ENCODE data around the gene DHDDS.

The DHDDS gene

DNA sequence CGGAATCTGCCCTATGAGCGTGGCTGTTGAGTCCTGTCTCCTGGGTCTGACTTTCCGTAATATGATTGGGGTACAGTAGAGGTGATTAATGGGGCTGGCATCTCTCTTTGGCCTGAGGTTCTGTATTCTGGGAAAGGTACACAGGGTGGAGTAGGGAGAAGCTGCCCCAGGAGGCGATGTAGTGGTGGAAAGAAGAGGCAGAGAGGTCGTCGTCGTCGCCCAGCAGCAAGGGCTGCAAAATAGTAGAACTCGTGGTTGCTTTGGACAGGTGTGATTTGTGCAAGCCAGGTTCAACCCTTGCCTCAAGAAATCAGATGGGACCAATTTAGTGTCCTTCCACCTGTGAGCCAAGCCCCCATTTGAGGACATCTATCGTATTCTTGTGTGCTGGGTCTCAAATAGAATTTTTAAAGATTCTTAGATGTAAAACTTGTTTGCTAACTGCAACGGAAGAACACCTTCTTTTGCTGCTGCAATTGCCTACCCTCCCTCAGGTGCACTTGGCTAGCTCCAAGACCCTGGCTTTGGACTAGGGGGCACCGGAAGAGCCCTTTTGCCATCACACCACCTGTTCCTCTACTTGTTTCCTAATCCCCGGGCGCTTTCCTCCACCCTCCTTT is 38.9 kb downstream of the DHDDS start (continued):
- TF ChIP-seq, protein P1, sequence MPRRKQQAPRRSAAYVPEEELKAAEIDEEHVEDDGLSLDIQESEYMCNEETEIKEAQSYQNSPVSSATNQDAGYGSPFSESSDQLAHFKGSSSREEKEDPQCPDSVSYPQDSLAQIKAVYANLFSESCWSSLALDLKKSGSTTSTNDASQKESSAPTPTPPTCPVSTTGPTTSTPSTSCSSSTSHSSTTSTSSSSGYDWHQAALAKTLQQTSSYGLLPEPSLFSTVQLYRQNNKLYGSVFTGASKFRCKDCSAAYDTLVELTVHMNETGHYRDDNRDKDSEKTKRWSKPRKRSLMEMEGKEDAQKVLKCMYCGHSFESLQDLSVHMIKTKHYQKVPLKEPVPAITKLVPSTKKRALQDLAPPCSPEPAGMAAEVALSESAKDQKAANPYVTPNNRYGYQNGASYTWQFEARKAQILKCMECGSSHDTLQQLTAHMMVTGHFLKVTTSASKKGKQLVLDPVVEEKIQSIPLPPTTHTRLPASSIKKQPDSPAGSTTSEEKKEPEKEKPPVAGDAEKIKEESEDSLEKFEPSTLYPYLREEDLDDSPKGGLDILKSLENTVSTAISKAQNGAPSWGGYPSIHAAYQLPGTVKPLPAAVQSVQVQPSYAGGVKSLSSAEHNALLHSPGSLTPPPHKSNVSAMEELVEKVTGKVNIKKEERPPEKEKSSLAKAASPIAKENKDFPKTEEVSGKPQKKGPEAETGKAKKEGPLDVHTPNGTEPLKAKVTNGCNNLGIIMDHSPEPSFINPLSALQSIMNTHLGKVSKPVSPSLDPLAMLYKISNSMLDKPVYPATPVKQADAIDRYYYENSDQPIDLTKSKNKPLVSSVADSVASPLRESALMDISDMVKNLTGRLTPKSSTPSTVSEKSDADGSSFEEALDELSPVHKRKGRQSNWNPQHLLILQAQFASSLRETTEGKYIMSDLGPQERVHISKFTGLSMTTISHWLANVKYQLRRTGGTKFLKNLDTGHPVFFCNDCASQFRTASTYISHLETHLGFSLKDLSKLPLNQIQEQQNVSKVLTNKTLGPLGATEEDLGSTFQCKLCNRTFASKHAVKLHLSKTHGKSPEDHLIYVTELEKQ (tag by site-specific recombination; IDR thresholded peaks at IDR 0.05; ENCODE audit: borderline replicate concordance) = 0 out of 2 replicates have a peak, but pooled peaks have one; percentile 3
- TF ChIP-seq ZNF274 (IDR thresholded peaks at IDR 0.05; ENCODE audit: low read length) (no peak), ZNF274 (tag by site-specific recombination; IDR thresholded peaks at IDR 0.05; ENCODE audit: borderline replicate concordance) (no peak), ZBTB8A (tag by site-specific recombination; IDR thresholded peaks at IDR 0.05) (no peak; the same call in 1 of the 2 replicates), ZNF624 (tag by site-specific recombination; IDR thresholded peaks at IDR 0.05) (no peak), KLF7 (tag by site-specific recombination; IDR thresholded peaks at IDR 0.05; ENCODE audit: borderline replicate concordance) (no peak), ZNF843 (tag by site-specific recombination; IDR thresholded peaks at IDR 0.05) (no peak), FEZF1 (tag by site-specific recombination; IDR thresholded peaks at IDR 0.05) (no peak), ZNF660 (tag by site-specific recombination; IDR thresholded peaks at IDR 0.05) (no peak), ZNF555 (tag by site-specific recombination; conservative IDR thresholded peaks at IDR 0.05) (no peak), SCRT1 (tag by site-specific recombination; IDR thresholded peaks at IDR 0.05; ENCODE audit: borderline replicate concordance) (peak; percentile 68; the same call in 1 of the 2 replicates), ZFP69B (tag by site-specific recombination; IDR thresholded peaks at IDR 0.05) (no peak), ZNF394 (tag by site-specific recombination; IDR thresholded peaks at IDR 0.05; ENCODE audit: borderline replicate concordance) (peak; percentile 44; the same call in 1 of the 2 replicates), ZNF23 (tag by site-specific recombination; IDR thresholded peaks at IDR 0.05; ENCODE audit: borderline replicate concordance) (no peak), ZEB2 (tag by site-specific recombination; IDR thresholded peaks at IDR 0.05) (0 out of 2 replicates have a peak, but pooled peaks have one; percentile 15), ZNF138 (tag by site-specific recombination; IDR thresholded peaks at IDR 0.05; ENCODE audit: borderline replicate concordance) (no peak), BCL11A (tag by site-specific recombination; IDR thresholded peaks at IDR 0.05; ENCODE audit: low read depth) (0 out of 2 replicates have a peak, but pooled peaks have one; percentile 42), ZNF423 (tag by site-specific recombination; IDR thresholded peaks at IDR 0.05) (no peak), ZNF473 (tag by site-specific recombination; IDR thresholded peaks at IDR 0.05) (no peak), ZNF416 (tag by site-specific recombination; IDR thresholded peaks at IDR 0.05) (no peak), ZNF529 (tag by site-specific recombination; IDR thresholded peaks at IDR 0.05; ENCODE audit: insufficient replicate concordance) (no peak)
- TF ChIP-seq, protein P2, sequence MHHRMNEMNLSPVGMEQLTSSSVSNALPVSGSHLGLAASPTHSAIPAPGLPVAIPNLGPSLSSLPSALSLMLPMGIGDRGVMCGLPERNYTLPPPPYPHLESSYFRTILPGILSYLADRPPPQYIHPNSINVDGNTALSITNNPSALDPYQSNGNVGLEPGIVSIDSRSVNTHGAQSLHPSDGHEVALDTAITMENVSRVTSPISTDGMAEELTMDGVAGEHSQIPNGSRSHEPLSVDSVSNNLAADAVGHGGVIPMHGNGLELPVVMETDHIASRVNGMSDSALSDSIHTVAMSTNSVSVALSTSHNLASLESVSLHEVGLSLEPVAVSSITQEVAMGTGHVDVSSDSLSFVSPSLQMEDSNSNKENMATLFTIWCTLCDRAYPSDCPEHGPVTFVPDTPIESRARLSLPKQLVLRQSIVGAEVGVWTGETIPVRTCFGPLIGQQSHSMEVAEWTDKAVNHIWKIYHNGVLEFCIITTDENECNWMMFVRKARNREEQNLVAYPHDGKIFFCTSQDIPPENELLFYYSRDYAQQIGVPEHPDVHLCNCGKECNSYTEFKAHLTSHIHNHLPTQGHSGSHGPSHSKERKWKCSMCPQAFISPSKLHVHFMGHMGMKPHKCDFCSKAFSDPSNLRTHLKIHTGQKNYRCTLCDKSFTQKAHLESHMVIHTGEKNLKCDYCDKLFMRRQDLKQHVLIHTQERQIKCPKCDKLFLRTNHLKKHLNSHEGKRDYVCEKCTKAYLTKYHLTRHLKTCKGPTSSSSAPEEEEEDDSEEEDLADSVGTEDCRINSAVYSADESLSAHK (tag by site-specific recombination; IDR thresholded peaks at IDR 0.05) = no peak
- TF ChIP-seq, protein P3, sequence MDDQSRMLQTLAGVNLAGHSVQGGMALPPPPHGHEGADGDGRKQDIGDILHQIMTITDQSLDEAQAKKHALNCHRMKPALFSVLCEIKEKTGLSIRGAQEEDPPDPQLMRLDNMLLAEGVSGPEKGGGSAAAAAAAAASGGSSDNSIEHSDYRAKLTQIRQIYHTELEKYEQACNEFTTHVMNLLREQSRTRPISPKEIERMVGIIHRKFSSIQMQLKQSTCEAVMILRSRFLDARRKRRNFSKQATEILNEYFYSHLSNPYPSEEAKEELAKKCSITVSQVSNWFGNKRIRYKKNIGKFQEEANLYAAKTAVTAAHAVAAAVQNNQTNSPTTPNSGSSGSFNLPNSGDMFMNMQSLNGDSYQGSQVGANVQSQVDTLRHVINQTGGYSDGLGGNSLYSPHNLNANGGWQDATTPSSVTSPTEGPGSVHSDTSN (CRISPR knock-in tag; IDR thresholded peaks at IDR 0.05) = no peak
- TF ChIP-seq, protein P4, sequence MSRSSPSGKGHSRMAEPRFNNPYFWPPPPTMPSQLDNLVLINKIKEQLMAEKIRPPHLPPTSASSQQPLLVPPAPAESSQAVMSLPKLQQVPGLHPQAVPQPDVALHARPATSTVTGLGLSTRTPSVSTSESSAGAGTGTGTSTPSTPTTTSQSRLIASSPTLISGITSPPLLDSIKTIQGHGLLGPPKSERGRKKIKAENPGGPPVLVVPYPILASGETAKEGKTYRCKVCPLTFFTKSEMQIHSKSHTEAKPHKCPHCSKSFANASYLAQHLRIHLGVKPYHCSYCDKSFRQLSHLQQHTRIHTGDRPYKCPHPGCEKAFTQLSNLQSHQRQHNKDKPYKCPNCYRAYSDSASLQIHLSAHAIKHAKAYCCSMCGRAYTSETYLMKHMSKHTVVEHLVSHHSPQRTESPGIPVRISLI (tag by site-specific recombination; IDR thresholded peaks at IDR 0.05) = no peak
- TF ChIP-seq, protein P5, sequence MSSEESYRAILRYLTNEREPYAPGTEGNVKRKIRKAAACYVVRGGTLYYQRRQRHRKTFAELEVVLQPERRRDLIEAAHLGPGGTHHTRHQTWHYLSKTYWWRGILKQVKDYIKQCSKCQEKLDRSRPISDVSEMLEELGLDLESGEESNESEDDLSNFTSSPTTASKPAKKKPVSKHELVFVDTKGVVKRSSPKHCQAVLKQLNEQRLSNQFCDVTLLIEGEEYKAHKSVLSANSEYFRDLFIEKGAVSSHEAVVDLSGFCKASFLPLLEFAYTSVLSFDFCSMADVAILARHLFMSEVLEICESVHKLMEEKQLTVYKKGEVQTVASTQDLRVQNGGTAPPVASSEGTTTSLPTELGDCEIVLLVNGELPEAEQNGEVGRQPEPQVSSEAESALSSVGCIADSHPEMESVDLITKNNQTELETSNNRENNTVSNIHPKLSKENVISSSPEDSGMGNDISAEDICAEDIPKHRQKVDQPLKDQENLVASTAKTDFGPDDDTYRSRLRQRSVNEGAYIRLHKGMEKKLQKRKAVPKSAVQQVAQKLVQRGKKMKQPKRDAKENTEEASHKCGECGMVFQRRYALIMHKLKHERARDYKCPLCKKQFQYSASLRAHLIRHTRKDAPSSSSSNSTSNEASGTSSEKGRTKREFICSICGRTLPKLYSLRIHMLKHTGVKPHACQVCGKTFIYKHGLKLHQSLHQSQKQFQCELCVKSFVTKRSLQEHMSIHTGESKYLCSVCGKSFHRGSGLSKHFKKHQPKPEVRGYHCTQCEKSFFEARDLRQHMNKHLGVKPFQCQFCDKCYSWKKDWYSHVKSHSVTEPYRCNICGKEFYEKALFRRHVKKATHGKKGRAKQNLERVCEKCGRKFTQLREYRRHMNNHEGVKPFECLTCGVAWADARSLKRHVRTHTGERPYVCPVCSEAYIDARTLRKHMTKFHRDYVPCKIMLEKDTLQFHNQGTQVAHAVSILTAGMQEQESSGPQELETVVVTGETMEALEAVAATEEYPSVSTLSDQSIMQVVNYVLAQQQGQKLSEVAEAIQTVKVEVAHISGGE (tag by site-specific recombination; conservative IDR thresholded peaks at IDR 0.05; ENCODE audit: low read depth) = no peak

Data from HEK293 (cell line).